Panc1 (cell line): ENCODE results near the gene HMX1. TPM values are rescaled to one million over a fixed set of nuclear protein-coding genes. Genes with fewer than 3 reads are reported as not detected.

Experiments
- ATAC-seq: fragments of 200-7000 bp; cut with Tn5 transposase; 2 replicates; pipeline ENCODE4 v1.9.1; 2020; ENCODE audit warnings: mild to moderate bottlenecking, moderate library complexity
- BruUV-seq: library from RNA; stranded (reverse); fragments of 400-500 nt; replicated peaks from 2 replicates; lab custom pipeline; 2021; lab: Mats Ljungman, UMichigan
- CTCF ChIA-PET: fragments of 300-600 bp; sonication (Branson Sonifier 250); formaldehyde crosslinking; loops from one replicate; lab custom pipeline; 2022; ENCODE audit warnings: antibody characterized with exemption; lab: Charles Lee
- POLR2A ChIA-PET: fragments of 300-600 bp; sonication (Branson Sonifier 250); formaldehyde crosslinking; loops from one replicate; lab custom pipeline; 2022; ENCODE audit warnings: antibody characterized with exemption; lab: Charles Lee
- DNase-seq: peaks from one replicate; pipeline ENCODE4 v3.0.0-alpha.2; 2010; ENCODE audit warnings: low read depth, low spot score
- H3K27ac ChIP-seq: 2 replicates; pipeline ENCODE4 v1.5.1; 2011; ENCODE audit warnings: mild to moderate bottlenecking, low read length, inconsistent platforms
- H3K27me3 ChIP-seq: fragments of 200-500 bp; sonication (Bioruptor generic); 2 replicates; pipeline ENCODE4 v1.6.0; 2014; ENCODE audit warnings: low read length, inconsistent platforms; ENCODE audit not compliant: control insufficient read depth, insufficient read depth
- H3K36me3 ChIP-seq: fragments of 200-500 bp; sonication (Bioruptor generic); 2 replicates; pipeline ENCODE4 v1.5.1; 2014; ENCODE audit warnings: inconsistent platforms, mild to moderate bottlenecking, low read length, moderate library complexity; ENCODE audit not compliant: control insufficient read depth, insufficient read depth
- H3K4me1 ChIP-seq: 2 replicates; pipeline ENCODE4 v1.5.1; 2011; ENCODE audit warnings: inconsistent platforms, mild to moderate bottlenecking, low read length, moderate library complexity; ENCODE audit not compliant: control insufficient read depth, insufficient read depth
- H3K4me3 ChIP-seq, 2 experiments: 2 replicates each; pipeline ENCODE4 v1.5.1; 2011 to 2012; ENCODE audit warnings: low read depth in 2 of 2, low read length in 2 of 2, mild to moderate bottlenecking in 2 of 2, inconsistent platforms in 1 of 2, moderate library complexity in 1 of 2
- H3K9me3 ChIP-seq: fragments of 200-500 bp; sonication (Bioruptor generic); 2 replicates; pipeline ENCODE4 v1.5.1; 2014; ENCODE audit warnings: low read depth, mild to moderate bottlenecking, inconsistent platforms, low read length, moderate library complexity; ENCODE audit not compliant: control insufficient read depth, insufficient read depth
- POLR2AphosphoS5 ChIP-seq: IDR thresholded peaks from 2 replicates; pipeline ENCODE4 v1.6.1; 2012; ENCODE audit warnings: mild to moderate bottlenecking, low read depth, low read length, moderate library complexity
- REST ChIP-seq, 2 experiments: IDR thresholded peaks; 2 replicates each; pipeline ENCODE4 v1.6.1; 2011 to 2012; ENCODE audit warnings: low read depth in 2 of 2, control low read depth in 1 of 2, low read length in 1 of 2, mild to moderate bottlenecking in 1 of 2, moderate library complexity in 1 of 2; ENCODE audit not compliant: insufficient read depth in 1 of 2
- SIN3A ChIP-seq: IDR thresholded peaks from 2 replicates; pipeline ENCODE4 v1.6.1; 2012; ENCODE audit warnings: low read depth, mild to moderate bottlenecking, low read length, moderate library complexity, borderline replicate concordance; ENCODE audit not compliant: insufficient read depth
- TCF7L2 ChIP-seq: IDR thresholded peaks from 2 replicates; pipeline ENCODE4 v1.6.1; 2011; ENCODE audit warnings: mild to moderate bottlenecking, low read depth, low read length, inconsistent platforms
- in situ Hi-C: cut with HindIII; loops from 2 replicates; pipeline ENCODE4 v1.10.0; 2016; ENCODE audit warnings: low sequenced_read_pairs, low pct_unique_long_range_greater_than_20kb
- intact Hi-C: fragments of 100-400 bp; cut with micrococcal nuclease; formaldehyde crosslinking; loops from one replicate; pipeline ENCODE4 v1.10.0; 2022; ENCODE audit not compliant: unreplicated experiment
- total RNA-seq: library from RNA; stranded (reverse); gene quantifications from one replicate; pipeline ENCODE4 v1.2.1, GENCODE V29; 2021; ENCODE audit not compliant: unreplicated experiment
- TF ChIP-seq, protein P1 (sequence below): fragments of 450-650 bp; IDR thresholded peaks from 2 replicates; pipeline ENCODE4 v1.5.1; 2017; ENCODE audit warnings: mild to moderate bottlenecking

HMX1 gene
- total RNA-seq, 1 experiment from 2014 or later: not detected

DNA sequence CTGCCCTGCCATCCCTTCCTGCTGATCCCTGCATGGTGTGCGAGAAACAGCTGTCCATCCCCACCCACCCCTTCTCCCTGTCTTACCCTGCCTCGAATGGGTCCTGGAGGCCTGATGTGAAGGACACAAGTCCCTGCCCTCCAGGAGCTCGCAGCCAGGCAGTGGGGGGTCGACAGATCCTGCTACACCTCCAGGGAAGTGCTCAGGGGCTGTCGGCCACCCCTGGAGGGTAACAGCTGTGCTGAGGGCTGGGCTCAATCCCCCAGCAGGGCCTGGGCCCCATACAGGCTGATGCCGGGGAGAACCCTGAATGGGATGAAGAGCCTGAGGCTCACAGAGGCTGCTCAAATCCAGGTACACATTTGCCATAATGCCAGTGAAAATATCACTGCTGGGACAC, 17.6 kb downstream of the HMX1 start:
- CTCF ChIA-PET: no interaction called here
- ATAC-seq (no peak), DNase-seq (no peak)
- H3K36me3 ChIP-seq: no peaks in the 10 kb centered on the region
- in situ Hi-C loops (no loop called here), intact Hi-C loops (no loop called here)
- no TSS peak for BruUV-seq
- no peaks in the 10 kb centered on the region for H3K27me3 ChIP-seq
- no peak overlapping the region for H3K27ac ChIP-seq
- H3K4me1 ChIP-seq: no peaks in the 10 kb centered on the region
- POLR2A ChIA-PET: no interaction called here
- no peak for TF ChIP-seq REST (IDR thresholded peaks at IDR 0.05; ENCODE audit: insufficient read depth in 1 of 2, low read depth in 2 of 2, low read length in 1 of 2)
- no peak for TF ChIP-seq TCF7L2
- TF ChIP-seq, protein P1, sequence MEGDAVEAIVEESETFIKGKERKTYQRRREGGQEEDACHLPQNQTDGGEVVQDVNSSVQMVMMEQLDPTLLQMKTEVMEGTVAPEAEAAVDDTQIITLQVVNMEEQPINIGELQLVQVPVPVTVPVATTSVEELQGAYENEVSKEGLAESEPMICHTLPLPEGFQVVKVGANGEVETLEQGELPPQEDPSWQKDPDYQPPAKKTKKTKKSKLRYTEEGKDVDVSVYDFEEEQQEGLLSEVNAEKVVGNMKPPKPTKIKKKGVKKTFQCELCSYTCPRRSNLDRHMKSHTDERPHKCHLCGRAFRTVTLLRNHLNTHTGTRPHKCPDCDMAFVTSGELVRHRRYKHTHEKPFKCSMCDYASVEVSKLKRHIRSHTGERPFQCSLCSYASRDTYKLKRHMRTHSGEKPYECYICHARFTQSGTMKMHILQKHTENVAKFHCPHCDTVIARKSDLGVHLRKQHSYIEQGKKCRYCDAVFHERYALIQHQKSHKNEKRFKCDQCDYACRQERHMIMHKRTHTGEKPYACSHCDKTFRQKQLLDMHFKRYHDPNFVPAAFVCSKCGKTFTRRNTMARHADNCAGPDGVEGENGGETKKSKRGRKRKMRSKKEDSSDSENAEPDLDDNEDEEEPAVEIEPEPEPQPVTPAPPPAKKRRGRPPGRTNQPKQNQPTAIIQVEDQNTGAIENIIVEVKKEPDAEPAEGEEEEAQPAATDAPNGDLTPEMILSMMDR: no peak
- no peak for TF ChIP-seq SIN3A
- no peak for TF ChIP-seq POLR2AphosphoS5
- H3K4me3 ChIP-seq: no peak overlapping the region
- H3K9me3 ChIP-seq: no peaks in the 10 kb centered on the region

DNA sequence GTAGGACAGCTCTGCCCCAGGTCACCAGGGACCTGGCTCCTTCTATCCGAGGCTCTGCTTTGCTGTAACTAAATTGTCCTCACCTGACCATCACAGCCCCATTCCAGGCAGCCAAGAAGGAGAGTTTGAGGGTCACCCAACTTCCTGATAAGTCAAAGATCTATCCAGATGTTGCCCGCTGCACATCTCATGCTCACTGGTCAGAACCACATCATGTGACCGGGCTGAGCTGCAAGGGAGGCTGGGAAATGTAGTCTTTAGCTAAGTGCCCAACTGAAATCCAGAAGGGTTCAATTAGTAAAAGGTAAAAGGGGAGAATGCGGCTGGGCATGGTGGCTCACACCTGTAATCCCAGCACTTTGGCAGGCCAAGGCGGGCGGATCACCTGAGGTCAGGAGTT, 18.4 kb downstream of the HMX1 start:
- H3K9me3 ChIP-seq: no peaks in the 10 kb centered on the region
- no peak overlapping the region for H3K4me3 ChIP-seq
- BruUV-seq: no TSS peak
- H3K36me3 ChIP-seq: no peaks in the 10 kb centered on the region
- H3K27me3 ChIP-seq: no peaks in the 10 kb centered on the region
- no peak for DNase-seq
- in situ Hi-C loops (no loop called here), intact Hi-C loops (no loop called here)
- ChIA-PET POLR2A (no interaction called here), CTCF (no interaction called here)
- TF ChIP-seq, protein P1: no peak
- TF ChIP-seq POLR2AphosphoS5: no peak
- TF ChIP-seq TCF7L2: no peak
- TF ChIP-seq SIN3A: no peak
- no peak for TF ChIP-seq REST (IDR thresholded peaks at IDR 0.05; ENCODE audit: insufficient read depth in 1 of 2, low read depth in 2 of 2, low read length in 1 of 2)
- no peaks in the 10 kb centered on the region for H3K4me1 ChIP-seq
- H3K27ac ChIP-seq: no peak overlapping the region
- no peak for ATAC-seq
